ENCODE data around the gene PIANP. TPM values are rescaled to one million over a fixed set of nuclear protein-coding genes. Genes with fewer than 3 reads are reported as not detected.

PIANP gene
- total RNA-seq, 4 donors from 2014 or later, result not detected

GRCh38 chr12:6698352-6699046, 2.1 kb downstream of the PIANP start:
- TF ChIP-seq CTCF (IDR thresholded peaks at IDR 0.05; ENCODE audit: low read depth), result no peak

- TF ChIP-seq CTCF (IDR thresholded peaks at IDR 0.05; ENCODE audit: low read depth), result no peak
Measured at GRCh38 chr12:6697584-6698351, 2.8 kb downstream of the PIANP start.

- TF ChIP-seq CTCF (IDR thresholded peaks at IDR 0.05; ENCODE audit: low read depth), result no peak
Measured at GRCh38 chr12:6696690-6697583, 3.7 kb downstream of the PIANP start.

- no peak for TF ChIP-seq CTCF (IDR thresholded peaks at IDR 0.05; ENCODE audit: low read depth)
Measured at GRCh38 chr12:6695313-6696045, 5.1 kb downstream of the PIANP start.

- TF ChIP-seq CTCF (IDR thresholded peaks at IDR 0.05; ENCODE audit: low read depth), result no peak
Measured at GRCh38 chr12:6694701-6695100, 5.9 kb downstream of the PIANP start.

GRCh38 chr12:6693832-6694355, 6.7 kb downstream of the PIANP start:
- TF ChIP-seq CTCF (IDR thresholded peaks at IDR 0.05; ENCODE audit: low read depth), result no peak
